Stimulated activated CD4-positive, alpha-beta T cell treated with anti-CD3 and anti-CD28 coated beads, Interleukin-2, amount 100 ng/mL, for 4 hours (primary cell): ENCODE measurements around the gene TADA1.
"Not testable (repeated sequence)": the region's sequence is repeated elsewhere in the genome, so short reads cannot be mapped to it uniquely, and the experiment has no call there.

Experiments
- DNase-seq: peaks from one replicate; pipeline ENCODE4 v3.0.0-alpha.2; 2020; ENCODE audit warnings: low read depth

TADA1 gene

DNA sequence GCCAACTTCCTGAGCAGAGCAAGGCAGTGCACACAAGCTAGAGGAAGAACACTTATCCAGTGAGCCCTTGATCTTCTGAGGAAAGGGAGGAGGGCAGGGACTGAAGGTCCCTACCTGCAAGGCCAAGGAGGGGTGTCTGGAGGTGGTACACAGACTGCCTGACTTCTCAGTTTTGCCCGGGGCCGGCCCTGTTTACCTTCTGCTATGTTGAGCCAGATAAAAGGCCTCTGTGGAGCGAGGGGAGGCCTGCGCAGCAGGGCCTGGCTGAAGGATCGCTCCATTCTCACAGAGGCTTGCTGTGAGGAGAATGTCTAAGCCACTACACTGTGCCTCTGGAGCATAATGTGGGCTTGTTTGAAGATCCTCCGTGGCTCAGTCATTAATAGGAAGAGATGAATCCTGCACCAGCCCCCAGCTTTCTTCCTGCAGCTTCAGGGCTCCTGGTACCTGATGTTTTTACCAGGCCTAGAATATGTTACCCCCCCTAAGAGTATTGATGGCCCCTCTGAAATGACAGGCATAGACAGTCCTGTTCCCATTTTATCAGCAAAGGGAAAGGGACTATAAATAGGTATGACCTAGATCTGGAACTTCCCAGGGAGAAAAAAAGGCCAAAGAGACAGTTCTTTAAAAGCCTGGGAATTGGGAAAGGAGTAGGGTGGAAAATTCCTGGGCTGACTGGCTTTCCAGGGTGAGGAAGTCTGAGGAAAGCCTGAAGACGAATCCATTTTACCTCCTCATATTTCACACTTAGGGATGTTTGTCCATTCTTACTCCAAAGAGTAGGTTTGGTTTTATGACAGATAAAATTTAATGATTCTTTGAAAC lies 32.1 kb downstream of the TADA1 start:
- DNase-seq = no peak

DNA sequence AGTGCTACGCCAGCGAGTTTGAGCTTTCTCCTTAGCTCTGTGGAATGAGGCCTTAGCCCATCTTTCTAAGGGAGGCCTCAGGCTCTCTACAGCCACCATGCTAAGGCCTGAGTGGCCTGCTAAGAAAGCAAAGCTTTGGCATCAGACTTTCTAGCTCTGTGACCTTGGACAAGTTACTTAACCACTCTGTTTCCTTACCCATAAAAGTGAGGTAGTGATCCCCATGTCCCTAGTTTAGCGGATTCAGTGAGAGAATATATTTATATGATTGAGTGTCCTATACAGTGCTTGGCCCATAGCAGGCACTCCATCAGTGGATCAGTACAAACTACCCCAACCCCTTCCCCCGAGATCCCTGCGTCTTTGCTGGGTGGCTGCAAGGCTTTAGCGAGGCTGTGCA lies 32.7 kb downstream of the TADA1 start:
- no peak for DNase-seq

DNA sequence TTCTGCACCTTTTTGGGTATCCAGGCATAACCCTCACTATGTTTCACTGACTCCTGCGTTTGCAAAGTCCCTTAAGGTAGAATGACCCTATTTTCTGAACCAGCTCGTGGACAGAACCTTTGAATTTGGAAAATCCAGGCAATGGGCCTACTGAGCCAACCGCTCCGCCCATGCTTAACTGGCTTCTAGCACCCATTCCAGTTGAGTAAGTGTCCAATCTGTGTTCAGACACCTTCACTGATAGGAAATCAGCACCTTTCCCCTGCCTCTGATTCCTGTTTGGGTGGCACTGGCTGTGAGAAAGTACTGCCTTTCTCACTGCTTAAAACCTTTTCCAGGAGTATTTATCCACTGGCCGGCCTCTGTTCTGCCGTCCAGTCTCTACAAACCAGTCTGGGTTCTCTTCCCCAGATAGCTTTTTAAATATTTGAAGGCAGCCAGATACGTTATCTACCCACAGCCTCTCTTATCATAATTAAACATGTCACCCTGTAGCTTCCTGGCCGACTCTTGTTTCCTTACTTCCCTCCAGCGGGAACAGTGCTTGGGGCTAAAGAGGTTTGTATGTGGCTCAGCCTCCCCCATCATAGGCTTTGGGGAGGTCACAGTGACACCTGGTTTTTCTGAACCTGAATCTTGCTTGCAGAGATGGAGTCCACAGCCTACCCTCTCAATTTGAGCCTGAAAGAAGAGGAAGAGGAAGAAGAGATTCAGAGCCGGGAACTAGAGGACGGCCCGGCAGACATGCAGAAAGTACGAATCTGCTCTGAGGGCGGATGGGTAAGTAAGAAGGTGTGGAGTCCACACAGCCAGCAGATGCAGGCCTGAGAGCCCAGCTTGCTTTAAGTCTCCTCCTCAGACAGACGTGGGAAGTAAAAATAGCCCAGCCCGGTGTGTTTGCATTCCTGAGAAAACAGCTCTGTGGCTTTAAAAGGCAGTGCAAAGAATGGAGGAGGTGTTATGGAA lies 35.5 kb downstream of the TADA1 start:
- no peak for DNase-seq

DNA sequence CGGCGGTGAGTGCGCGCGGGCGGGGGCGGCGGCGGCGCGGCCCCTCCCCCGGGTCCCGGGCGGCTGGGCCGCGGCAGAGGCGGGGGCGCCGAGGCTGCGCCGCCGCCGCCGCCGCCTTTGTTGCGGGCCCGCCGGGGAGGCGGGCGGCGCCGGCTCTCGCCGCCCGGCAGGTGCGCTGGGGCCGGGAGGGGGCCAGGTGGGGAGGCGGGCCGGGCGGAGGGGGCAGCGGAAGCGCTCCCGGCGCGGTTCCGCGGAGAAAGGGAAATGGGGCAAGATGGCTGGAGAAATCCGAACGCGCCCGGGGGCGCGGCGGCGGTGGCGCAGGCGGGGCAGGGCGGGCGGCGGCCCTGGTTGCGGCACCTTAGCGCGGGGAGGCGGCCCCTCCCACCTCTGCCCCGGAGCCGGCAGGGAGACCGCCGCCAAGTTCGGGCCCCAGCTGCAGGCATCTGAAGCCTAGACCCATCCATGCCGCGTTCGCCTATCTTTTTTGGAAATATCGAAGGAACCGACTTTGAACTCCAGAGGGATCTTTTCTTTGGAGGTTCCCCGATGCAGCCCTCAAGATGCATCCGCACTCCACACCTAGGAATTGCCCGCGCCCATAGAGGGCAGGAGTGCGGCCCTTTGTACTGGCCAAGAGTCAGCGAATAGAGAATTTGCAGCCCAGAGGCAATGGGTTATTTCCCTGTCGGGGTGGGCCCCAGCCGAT lies 36.3 kb downstream of the TADA1 start:
- DNase-seq = peak; percentile 44

DNA sequence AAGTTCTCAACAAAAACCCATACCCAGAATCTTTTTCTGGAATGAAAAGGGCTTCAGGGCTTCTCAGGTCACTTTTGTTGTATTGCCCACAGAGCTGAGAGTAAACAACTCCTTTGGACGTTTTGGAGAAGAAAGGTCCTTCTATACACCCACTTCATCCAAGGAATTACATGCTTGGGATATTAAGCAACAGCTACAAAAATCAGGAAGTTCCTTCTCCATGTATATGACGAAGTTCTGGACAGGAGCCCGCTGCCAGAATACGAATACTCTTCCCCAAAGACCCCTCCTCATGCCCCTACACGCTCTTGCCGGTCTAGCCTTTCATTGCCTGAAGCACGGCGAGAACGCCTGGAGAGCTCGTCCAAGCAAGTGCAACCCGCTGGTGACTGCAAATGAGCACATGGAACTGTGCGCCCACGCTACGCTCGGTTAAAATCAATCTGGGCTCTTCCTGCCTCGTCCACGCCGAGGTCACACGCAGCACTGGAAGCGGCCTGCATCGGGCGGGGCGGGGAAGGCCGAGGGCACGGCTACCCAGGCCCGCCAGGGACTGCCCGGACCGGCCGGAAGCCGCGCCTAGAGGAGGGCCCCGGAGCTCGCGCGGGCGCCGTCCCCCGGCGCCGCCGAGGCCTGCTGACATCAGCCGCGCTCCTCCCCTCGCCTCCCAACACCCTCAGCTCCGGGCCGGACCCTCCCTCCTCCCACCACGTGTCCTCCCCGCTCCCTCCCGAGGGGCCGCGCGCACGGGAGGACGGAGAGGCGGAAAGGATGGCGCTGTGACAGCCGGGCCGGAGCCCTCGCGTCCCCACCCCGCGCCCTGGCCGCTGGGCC lies 37.1 kb downstream of the TADA1 start, which contains the start of gene POGK:
Gene POGK, plus strand, starts transcription at position 710 of the 834 bp plus-strand sequence. CDS start 1,482 bp downstream, outside the sequence.
- peak; percentile 73 for DNase-seq

DNA sequence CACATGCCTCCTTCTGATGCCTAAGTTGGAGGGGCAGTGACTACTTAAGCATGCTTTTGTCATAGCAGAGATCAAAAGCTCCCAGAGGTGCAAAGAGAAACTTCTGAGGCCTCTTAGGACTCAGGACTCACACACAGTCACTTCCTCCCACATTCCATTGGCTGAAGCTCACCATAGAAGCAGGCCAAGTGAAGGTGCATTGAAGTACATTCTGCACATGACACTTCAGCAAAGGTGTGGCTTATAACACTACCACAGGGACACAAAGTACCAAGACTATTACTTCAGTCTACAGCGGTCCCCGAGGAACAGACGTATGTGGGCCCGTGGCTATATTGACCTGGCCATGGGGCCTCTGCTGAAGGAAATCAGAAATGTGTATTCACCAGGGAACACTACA lies 39.3 kb downstream of the TADA1 start:
- DNase-seq = no peak

DNA sequence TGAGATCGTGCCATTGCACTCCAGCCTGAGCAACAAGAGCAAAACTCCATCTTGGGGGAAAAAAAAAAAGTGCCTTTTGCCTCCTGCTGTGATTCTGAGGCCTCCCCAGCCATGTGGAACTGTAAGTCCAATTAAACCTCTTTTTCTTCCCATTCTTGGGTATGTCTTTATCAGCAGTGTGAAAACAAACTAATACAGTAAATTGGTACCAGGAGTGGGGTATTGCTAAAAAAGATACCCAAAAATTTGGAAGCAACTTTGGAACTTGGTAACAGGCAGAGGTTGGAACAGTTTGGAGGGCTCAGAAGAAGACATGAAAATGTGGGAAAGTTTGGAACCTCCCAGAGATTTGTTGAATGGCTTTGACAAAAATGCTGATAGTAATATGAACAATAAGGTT lies 46.3 kb downstream of the TADA1 start:
- DNase-seq = not testable (repeated sequence)

DNA sequence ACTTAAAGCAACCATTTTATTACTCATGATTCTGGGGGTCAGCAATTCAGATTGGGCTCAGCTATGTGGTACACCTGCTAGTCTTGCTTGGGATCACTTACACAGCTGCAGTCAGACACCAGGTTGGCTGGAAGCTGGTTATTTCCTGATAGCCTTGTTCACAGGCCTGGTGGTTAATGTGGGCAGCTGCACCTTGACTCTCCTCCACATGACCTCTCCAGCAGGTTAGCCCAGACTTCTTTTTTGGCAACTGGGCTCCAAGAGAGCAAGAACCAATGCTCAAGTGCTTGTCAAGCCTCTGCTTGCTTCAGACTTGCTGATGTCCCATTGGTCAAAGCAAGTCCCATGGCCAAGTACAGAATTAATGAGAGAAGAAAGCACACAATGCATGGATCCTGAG lies 48.6 kb downstream of the TADA1 start:
- DNase-seq = no peak

DNA sequence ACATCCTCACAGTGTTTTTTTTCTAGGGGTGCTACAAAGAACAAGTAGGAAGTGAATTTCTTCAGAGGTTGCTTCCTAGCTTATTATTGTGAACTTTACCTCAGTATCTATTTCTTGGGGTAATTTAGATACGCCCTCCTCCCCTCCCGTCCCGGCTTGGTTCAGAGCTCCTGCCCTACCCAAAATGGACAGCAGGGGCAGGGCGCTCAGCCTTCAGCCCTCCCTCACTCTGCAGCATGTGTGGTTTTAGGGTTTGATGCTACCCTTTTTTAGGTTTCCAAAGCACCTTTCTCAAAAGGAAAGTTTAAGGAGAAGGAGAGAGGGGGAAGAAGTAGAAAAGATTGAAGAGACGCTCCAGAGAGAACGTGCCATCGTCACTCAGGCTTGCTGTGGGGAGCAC lies 53.7 kb downstream of the TADA1 start:
- no peak for DNase-seq

DNA sequence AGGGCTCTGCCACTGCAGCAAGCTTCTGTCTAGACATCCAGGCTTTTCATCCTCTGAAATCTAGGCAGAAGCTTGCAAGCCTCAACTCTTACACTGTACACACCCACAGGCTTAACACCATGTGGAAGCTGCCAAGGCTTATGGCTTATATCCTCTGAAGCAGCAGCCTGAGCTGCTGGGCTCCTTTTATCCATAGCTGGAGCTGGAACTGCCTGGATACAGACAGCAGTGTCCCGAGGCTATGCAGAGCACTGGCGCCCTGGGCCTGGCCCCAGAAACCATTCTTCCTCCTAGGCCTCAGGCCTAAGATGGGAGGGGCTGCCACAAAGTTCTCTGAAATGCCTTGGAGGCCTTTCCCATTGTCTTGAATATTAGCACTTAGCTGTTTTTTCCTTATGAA lies 56.1 kb downstream of the TADA1 start:
- DNase-seq = no peak

DNA sequence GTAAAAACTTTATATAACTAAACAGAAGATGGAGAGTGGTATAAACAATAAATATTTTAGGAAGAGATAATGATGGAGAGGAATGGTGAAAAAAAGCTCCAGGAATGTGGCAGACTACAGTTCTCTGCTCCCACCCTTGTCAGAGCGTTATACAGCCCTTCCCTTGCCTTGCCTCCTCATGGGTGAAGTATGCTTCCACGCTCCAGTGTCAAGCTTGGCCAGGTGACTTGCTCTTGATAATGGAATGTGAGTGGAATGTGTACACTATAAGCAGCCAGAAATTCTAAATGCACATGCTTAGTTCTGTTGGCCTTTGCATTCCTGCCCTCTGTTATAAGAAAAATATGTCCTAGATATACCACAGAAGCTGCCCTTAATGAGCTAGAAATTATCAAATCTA lies 61.5 kb downstream of the TADA1 start:
- no peak for DNase-seq

DNA sequence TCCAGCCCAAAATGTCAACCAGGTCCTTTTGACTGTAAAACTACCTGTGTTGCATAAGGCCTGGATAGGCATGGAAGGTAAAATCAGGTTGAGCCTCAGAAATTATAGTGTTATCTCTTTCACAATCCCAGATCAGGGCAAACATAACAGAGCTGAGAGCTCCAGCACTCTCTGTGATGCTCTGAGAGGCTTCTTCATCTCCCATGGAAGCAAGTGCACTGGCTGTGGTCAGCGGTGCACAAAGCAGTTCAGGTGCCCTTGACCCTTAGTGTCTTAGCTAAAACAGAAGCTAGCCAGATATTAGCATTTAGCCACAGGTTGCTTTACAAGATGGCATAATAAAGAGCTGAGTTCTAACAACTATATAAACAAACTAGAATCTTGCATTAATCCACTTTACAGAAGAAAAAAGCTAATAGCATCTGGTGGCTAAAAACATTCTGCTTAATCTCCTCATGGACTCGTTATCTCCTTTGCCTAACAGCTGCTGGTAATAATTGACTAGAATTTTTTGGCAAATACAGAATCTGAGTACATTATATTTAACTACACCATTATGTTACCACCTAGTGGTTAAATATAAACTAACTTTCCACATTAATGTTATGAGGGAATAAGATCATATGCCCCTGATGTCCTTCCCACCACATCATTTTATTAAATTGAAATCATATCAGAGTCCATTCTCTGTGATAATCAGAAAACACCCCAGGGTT lies 62.4 kb downstream of the TADA1 start:
- DNase-seq = no peak

DNA sequence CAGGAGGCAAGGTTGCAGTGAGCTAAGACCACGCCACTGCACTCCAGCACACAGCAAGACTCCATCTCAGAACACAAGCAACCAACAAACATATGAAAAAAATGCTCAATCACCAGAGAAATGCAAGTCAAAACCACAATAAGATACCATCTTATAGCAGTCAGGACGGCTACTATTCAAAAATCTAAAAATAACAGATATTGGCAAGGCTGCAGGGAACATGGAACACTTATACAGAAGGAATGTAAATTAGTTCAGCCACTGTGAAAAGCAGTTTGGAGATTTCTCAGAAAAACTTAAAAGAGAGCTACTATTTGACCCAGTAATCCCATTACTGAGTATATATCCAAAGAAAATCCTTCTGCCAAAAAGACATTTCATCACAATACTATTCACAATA lies 64.4 kb downstream of the TADA1 start:
- DNase-seq = no peak

DNA sequence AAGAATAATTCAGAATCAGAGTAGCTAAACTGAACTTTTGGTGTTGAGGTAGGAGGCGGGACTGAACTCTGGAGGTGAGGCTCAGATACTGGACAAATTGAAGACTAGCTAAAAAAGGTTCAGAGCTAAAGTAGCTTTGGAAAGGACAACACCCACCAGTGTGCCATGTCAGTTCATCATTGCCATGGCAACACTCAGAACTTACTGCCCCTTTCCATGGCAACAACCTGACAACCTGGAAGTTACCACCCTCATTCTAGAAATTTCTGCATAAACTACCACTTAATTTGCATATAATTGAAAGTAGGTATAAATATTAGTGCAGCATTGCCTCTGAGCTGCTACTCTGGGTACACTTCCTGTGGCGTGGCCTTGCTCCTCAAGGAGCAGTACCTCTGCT lies 67.1 kb downstream of the TADA1 start:
- DNase-seq = no peak
